OCI-LY7 (cell line): Measurements from ENCODE around the gene NDUFS5.

Experiments
- CTCF ChIP-seq: fragments of 200-600 bp; sonication (generic); conservative IDR thresholded peaks from 2 replicates; pipeline ENCODE4 v1.5.1; 2014; ENCODE audit warnings: mild to moderate bottlenecking, antibody characterized with exemption, low read length, moderate library complexity, mixed read lengths
- EZH2phosphoT487 ChIP-seq: fragments of 200-600 bp; sonication (generic); IDR thresholded peaks from 2 replicates; pipeline ENCODE4 v1.6.1; 2018; ENCODE audit warnings: low read depth, borderline replicate concordance, mild to moderate bottlenecking, mixed run types, antibody characterized with exemption, low read length, moderate library complexity, mixed read lengths

- TF ChIP-seq CTCF (no peak), EZH2phosphoT487 (no peak)
These were observed 24.4 kb upstream of the NDUFS5 start for GRCh38 chr1:39001516-39002421.
